Testis (tissue), 3 donors: ENCODE data around the gene GRK3. TPM values are rescaled to one million over a fixed set of nuclear protein-coding genes. Genes with fewer than 3 reads are reported as not detected.
A peak's percentile ranks its signal among the peaks of the same experiment; 100 is the strongest.

Experiments used
- DNase-seq: peaks from one replicate; pipeline ENCODE4 v3.0.0-alpha.2; 2019
- H3K27ac ChIP-seq, 2 donors: fragments of 200-600 bp; sonication (generic); one replicate each; pipeline ENCODE4 v1.5.1; 2019
- H3K27me3 ChIP-seq: fragments of 200-600 bp; sonication (generic); one replicate; pipeline ENCODE4 v1.5.1; 2019
- H3K36me3 ChIP-seq: fragments of 200-600 bp; sonication (generic); one replicate; pipeline ENCODE4 v1.5.1; 2017; ENCODE audit warnings: low read depth; ENCODE audit errors: missing control alignments
- H3K4me1 ChIP-seq: fragments of 200-600 bp; sonication (generic); one replicate; pipeline ENCODE4 v1.5.1; 2019
- H3K4me3 ChIP-seq, 2 donors: fragments of 200-600 bp; sonication (generic); one replicate each; pipeline ENCODE4 v1.5.1; 2017 to 2019
- H3K9me3 ChIP-seq: fragments of 200-600 bp; sonication (generic); one replicate; pipeline ENCODE4 v1.5.1; 2017
- CTCF ChIP-seq, 3 experiments: fragments of 450-650 bp in 2 of 3; fragments of 200-600 bp in 1 of 3; sonication (generic) in 1 of 3; IDR thresholded peaks; one replicate each; pipeline ENCODE4 v1.5.1; 2016 to 2019; ENCODE audit warnings: antibody characterized with exemption in 3 of 3, mild to moderate bottlenecking in 2 of 3, moderate library complexity in 1 of 3
- POLR2A ChIP-seq: fragments of 450-650 bp; IDR thresholded peaks from one replicate; pipeline ENCODE4 v1.6.1; 2017; ENCODE audit warnings: antibody characterized with exemption, mild to moderate bottlenecking, moderate library complexity
- WGBS, 2 donors: methylation state at CpG; one replicate each; pipeline ENCODE4 v1.1.5; 2018; 5-methylcytosine and 5-hydroxymethylcytosine counted together
- intact Hi-C: fragments of 100-400 bp; cut with DNase I; formaldehyde crosslinking; loops from one replicate; pipeline ENCODE4 v1.15.1; 2023; ENCODE audit warnings: low total_unique reads
- polyA plus RNA-seq: library from polyadenylated mRNA; stranded (reverse); fragments of 350-450 nt; fragmentation: Illumina TruSeq; extraction: RNeasy Lipid Tissue Mini Kit (QIAGEN cat#74804); gene quantifications from one replicate; pipeline ENCODE4 v1.2.3, GENCODE V29; 2014; ENCODE audit warnings: low read depth, low replicate concordance; ENCODE audit not compliant: insufficient read depth
- total RNA-seq, 2 donors: library from RNA; depleted of rRNA; stranded (reverse); fragments of >200 nt; gene quantifications; one replicate each; pipeline ENCODE4 v1.2.3, GENCODE V29; 2016

GRK3 gene
- total and polyA plus RNA-seq, 3 donors from 2014 or later, result 10.9 to 46.0 (median 12.8) TPM

GRCh38 chr22:25626624-25626990 lies 62.1 kb downstream of the GRK3 start:
- H3K27me3 ChIP-seq, result no peaks in the 10 kb centered on the region
- no peaks in the 10 kb centered on the region for H3K36me3 ChIP-seq
- no peak for DNase-seq
- H3K27ac ChIP-seq, result no peak overlapping the region
- H3K9me3 ChIP-seq, result no peaks in the 10 kb centered on the region
- intact Hi-C loops, result no loop called here
- peaks cover 9% of the 10 kb centered on the region for H3K4me1 ChIP-seq
- H3K4me3 ChIP-seq, result no peak overlapping the region
- 91% methylated on average over 4 of the region's 4 CpGs for WGBS, 2 donors
- TF ChIP-seq CTCF (IDR thresholded peaks at IDR 0.05), result no peak
- TF ChIP-seq POLR2A, result no peak

GRCh38 chr22:25627271-25627852 lies 62.9 kb downstream of the GRK3 start:
- no peak for DNase-seq
- Histone ChIP-seq H3K36me3 (no peaks in the 10 kb centered on the region), H3K4me3 (no peak overlapping the region), H3K4me1 (peaks cover 9% of the 10 kb centered on the region), H3K9me3 (no peaks in the 10 kb centered on the region), H3K27me3 (no peaks in the 10 kb centered on the region), H3K27ac (no peak overlapping the region)
- TF ChIP-seq CTCF (IDR thresholded peaks at IDR 0.05), result no peak
- TF ChIP-seq POLR2A, result no peak
- intact Hi-C loops, result no loop called here
- WGBS, 2 donors, result 57 to 66% methylated on average over 4 of the region's 4 CpGs

GRCh38 chr22:25628494-25628893 lies 64.0 kb downstream of the GRK3 start:
- Histone ChIP-seq H3K36me3 (no peaks in the 10 kb centered on the region), H3K9me3 (no peaks in the 10 kb centered on the region), H3K27me3 (no peaks in the 10 kb centered on the region), H3K4me1 (peaks cover 9% of the 10 kb centered on the region), H3K27ac (no peak overlapping the region), H3K4me3 (no peak overlapping the region)
- no peak for TF ChIP-seq CTCF (IDR thresholded peaks at IDR 0.05)
- no peak for TF ChIP-seq POLR2A
- WGBS, 2 donors, result 56 to 62% methylated on average over 3 of the region's 3 CpGs
- DNase-seq, result no peak
- intact Hi-C loops, result no loop called here

GRCh38 chr22:25629613-25630012 lies 65.1 kb downstream of the GRK3 start:
- intact Hi-C loops, result no loop called here

More at GRCh38 chr22:25629613-25630012, 65.1 kb downstream of the GRK3 start:
- Histone ChIP-seq H3K9me3 (no peaks in the 10 kb centered on the region), H3K27ac (peak overlapping the region in 1 of 2 donors; percentile 65), H3K27me3 (no peaks in the 10 kb centered on the region), H3K4me1 (peaks cover 9% of the 10 kb centered on the region), H3K36me3 (no peaks in the 10 kb centered on the region), H3K4me3 (no peak overlapping the region)
- DNase-seq, result no peak
- TF ChIP-seq POLR2A (no peak), CTCF (IDR thresholded peaks at IDR 0.05) (no peak)
- 70 to 71% methylated on average over 2 of the region's 2 CpGs for WGBS, 2 donors
